Stimulated activated CD4-positive, alpha-beta T cell treated with anti-CD3 and anti-CD28 coated beads, Interleukin-4, amount 100 ng/mL, for 1 hour (primary cell): ENCODE results near the gene PHEX.

Experiments used
- DNase-seq: peaks from one replicate; pipeline ENCODE4 v3.0.0-alpha.2; 2020

Gene PHEX

GRCh38 chrX:22032084-22032483 lies at the start of gene PHEX:
Gene PHEX (plus strand): TSS chrX:22032325. CDS start chrX:22033006, 681 bp downstream.
- no peak for DNase-seq

- peak; percentile 56 for DNase-seq
Observed at GRCh38 chrX:21985332-21985777, 46.8 kb upstream of the PHEX start.

GRCh38 chrX:21986596-21986995 lies 45.5 kb upstream of the PHEX start:
- no peak for DNase-seq

GRCh38 chrX:21989384-21989783 lies 42.7 kb upstream of the PHEX start:
- no peak for DNase-seq

- no peak for DNase-seq
Observed at GRCh38 chrX:21990832-21991231, 41.3 kb upstream of the PHEX start.

GRCh38 chrX:21991504-21991903 lies 40.6 kb upstream of the PHEX start:
- no peak for DNase-seq

- DNase-seq: no peak
Observed at GRCh38 chrX:21993265-21993664, 38.9 kb upstream of the PHEX start.

- DNase-seq: no peak
Observed at GRCh38 chrX:21996872-21997455, 35.2 kb upstream of the PHEX start.

GRCh38 chrX:21998037-21998436 lies 34.1 kb upstream of the PHEX start:
- DNase-seq: no peak

GRCh38 chrX:22004866-22005265 lies 27.3 kb upstream of the PHEX start:
- no peak for DNase-seq

GRCh38 chrX:22012051-22012450 lies 20.1 kb upstream of the PHEX start:
- no peak for DNase-seq

- no peak for DNase-seq
Observed at GRCh38 chrX:22012931-22013330, 19.2 kb upstream of the PHEX start.

- no peak for DNase-seq
Observed at GRCh38 chrX:22015139-22015750, 16.9 kb upstream of the PHEX start.

- no peak for DNase-seq
Observed at GRCh38 chrX:22021751-22022324, 10.3 kb upstream of the PHEX start.

- no peak for DNase-seq
Observed at GRCh38 chrX:22024577-22024976, 7.5 kb upstream of the PHEX start.

GRCh38 chrX:22025751-22026150 lies 6.4 kb upstream of the PHEX start:
- DNase-seq: no peak

- DNase-seq: no peak
Observed at GRCh38 chrX:22026731-22027130, 5.4 kb upstream of the PHEX start.

GRCh38 chrX:22032506-22032905 lies 381 bp downstream of the PHEX start:
- DNase-seq: no peak

- DNase-seq: no peak
Observed at GRCh38 chrX:22033818-22034217, 1.7 kb downstream of the PHEX start.

- DNase-seq: no peak
Observed at GRCh38 chrX:22035236-22035635, 3.1 kb downstream of the PHEX start.

GRCh38 chrX:22037225-22037624 lies 5.1 kb downstream of the PHEX start:
- no peak for DNase-seq

- DNase-seq: no peak
Observed at GRCh38 chrX:22037911-22038537, 5.9 kb downstream of the PHEX start.

GRCh38 chrX:22039541-22039940 lies 7.4 kb downstream of the PHEX start:
- DNase-seq: no peak

GRCh38 chrX:22040184-22040583 lies 8.1 kb downstream of the PHEX start:
- no peak for DNase-seq
